Endothelial cell of umbilical vein (primary cell): ENCODE measurements around the gene GADD45G. TPM values are rescaled to one million over a fixed set of nuclear protein-coding genes. Genes with fewer than 3 reads are reported as not detected.

Source experiments
- BruUV-seq: library from RNA; stranded (reverse); fragments of 400-500 nt; replicated peaks from 2 replicates; lab custom pipeline; 2021; lab: Mats Ljungman, UMichigan
- CTCF ChIA-PET: fragments of 300-600, 350-600 bp; sonication (Branson Sonifier 250); formaldehyde crosslinking; loops from one replicate; lab custom pipeline; 2021; ENCODE audit warnings: antibody characterized with exemption, inconsistent platforms; lab: Charles Lee
- POLR2A ChIA-PET: fragments of 300-600, 350-600 bp; sonication (Branson Sonifier 250); formaldehyde crosslinking; loops from one replicate; lab custom pipeline; 2021; ENCODE audit warnings: antibody characterized with exemption, inconsistent platforms; lab: Charles Lee
- DNase-seq: peaks from one replicate; pipeline ENCODE4 v3.0.0-alpha.2; 2011; ENCODE audit warnings: low read depth, low spot score
- FAIRE-seq: peaks from 2 replicates; lab custom pipeline; 2011; peaks lifted over from hg19 to GRCh38; lab: Jason Lieb, UNC
- H2AFZ ChIP-seq: 2 replicates; pipeline ENCODE4 v1.6.0; 2012; ENCODE audit warnings: low read depth, low read length, control low read depth, inconsistent platforms
- H3K27ac ChIP-seq: 2 replicates; pipeline ENCODE4 v1.5.1; 2011; ENCODE audit warnings: low read depth, mild to moderate bottlenecking, control low read depth, low read length, moderate library complexity; ENCODE audit not compliant: insufficient read depth
- H3K27me3 ChIP-seq, 2 experiments: 2 replicates each; pipeline versions ENCODE4 v1.6.0 to v1.6.1; 2011; ENCODE audit warnings: low read length in 2 of 2, mixed read lengths in 1 of 2; ENCODE audit not compliant: control insufficient read depth in 2 of 2, insufficient read depth in 2 of 2
- H3K36me3 ChIP-seq, 2 experiments: 2 replicates in 1 of 2; 3 replicates in 1 of 2; pipeline ENCODE4 v1.5.1; 2011; ENCODE audit warnings: low read length in 2 of 2, mild to moderate bottlenecking in 1 of 2, moderate library complexity in 1 of 2; ENCODE audit not compliant: control insufficient read depth in 2 of 2, insufficient read depth in 2 of 2; ENCODE audit errors: extremely low read depth in 1 of 2
- H3K4me1 ChIP-seq: 3 replicates; pipeline ENCODE4 v1.5.1; 2011; ENCODE audit warnings: mild to moderate bottlenecking, low read length; ENCODE audit not compliant: control insufficient read depth, insufficient read depth; ENCODE audit errors: extremely low read depth
- H3K4me2 ChIP-seq: 2 replicates; pipeline ENCODE4 v1.6.1; 2011; ENCODE audit warnings: low read length, control low read depth, mixed read lengths; ENCODE audit not compliant: insufficient read depth
- H3K4me3 ChIP-seq, 3 experiments: fragments of 200-600 bp in 1 of 3; sonication (generic), shearing (Covaris generic) in 1 of 3; replicated peaks in 1 of 3; 2 replicates each; pipeline ENCODE4 v1.5.1; 2011 to 2016; ENCODE audit warnings: control low read depth in 3 of 3, low read length in 3 of 3, mild to moderate bottlenecking in 2 of 3, inconsistent platforms in 1 of 3, low read depth in 1 of 3, moderate library complexity in 1 of 3; ENCODE audit not compliant: insufficient read depth in 1 of 3
- H3K79me2 ChIP-seq: 2 replicates; pipeline ENCODE4 v1.6.0; 2012; ENCODE audit warnings: low read length, inconsistent platforms; ENCODE audit not compliant: control insufficient read depth, insufficient read depth
- H3K9ac ChIP-seq: replicated peaks from 2 replicates; pipeline ENCODE3; 2011; ENCODE audit warnings: low read length, control low read depth; ENCODE audit not compliant: insufficient read depth; ENCODE audit errors: extremely low read depth
- H3K9me1 ChIP-seq: replicated peaks from 3 replicates; pipeline ENCODE4 v1.6.0; 2011; ENCODE audit warnings: mild to moderate bottlenecking, low read length; ENCODE audit not compliant: control insufficient read depth, insufficient read depth; ENCODE audit errors: extremely low read depth
- H3K9me3 ChIP-seq: replicated peaks from 2 replicates; pipeline ENCODE4 v1.5.1; 2012; ENCODE audit warnings: low read length, inconsistent platforms; ENCODE audit not compliant: control insufficient read depth, insufficient read depth
- H4K20me1 ChIP-seq: replicated peaks from 2 replicates; pipeline ENCODE3; 2011; ENCODE audit warnings: mild to moderate bottlenecking, low read length; ENCODE audit not compliant: control insufficient read depth, insufficient read depth; ENCODE audit errors: extremely low read depth
- CTCF ChIP-seq, 2 donors: IDR thresholded peaks; 1 replicate in 1 of 2; 2 replicates in 1 of 2; pipeline ENCODE4 v1.5.1; 2011; ENCODE audit warnings: low read length in 2 of 2, mild to moderate bottlenecking in 2 of 2, moderate library complexity in 2 of 2, control low read depth in 1 of 2, inconsistent platforms in 1 of 2, low read depth in 1 of 2; ENCODE audit not compliant: insufficient read depth in 1 of 2; ENCODE audit errors: extremely low read depth in 1 of 2
- EZH2 ChIP-seq: IDR thresholded peaks from 2 replicates; pipeline ENCODE4 v1.6.1; 2012; ENCODE audit warnings: borderline replicate concordance, low read depth, mild to moderate bottlenecking, moderate library complexity, low read length, inconsistent platforms; ENCODE audit not compliant: severe bottlenecking
- FOS ChIP-seq: IDR thresholded peaks from 2 replicates; pipeline ENCODE4 v1.6.1; 2011; ENCODE audit warnings: mild to moderate bottlenecking, low read length, moderate library complexity, borderline replicate concordance; ENCODE audit not compliant: insufficient read depth
- GATA2 ChIP-seq: IDR thresholded peaks from 2 replicates; pipeline ENCODE4 v1.7.0; 2011; ENCODE audit warnings: low read depth, mild to moderate bottlenecking, moderate library complexity, mixed read lengths, low read length; ENCODE audit not compliant: insufficient read length, insufficient read depth
- JUN ChIP-seq: IDR thresholded peaks from 2 replicates; pipeline ENCODE4 v1.6.1; 2011; ENCODE audit warnings: borderline replicate concordance, low read depth; ENCODE audit not compliant: insufficient read length, insufficient read depth
- MAX ChIP-seq: IDR thresholded peaks from 2 replicates; pipeline ENCODE4 v1.6.1; 2011; ENCODE audit not compliant: insufficient read depth, insufficient read length
- MYC ChIP-seq: IDR thresholded peaks from one replicate; pipeline ENCODE4 v1.6.1; 2011; ENCODE audit warnings: mild to moderate bottlenecking, low read depth, low read length
- POLR2A ChIP-seq: IDR thresholded peaks from 2 replicates; pipeline ENCODE4 v1.6.1; 2012; ENCODE audit warnings: low read depth, mild to moderate bottlenecking, control low read depth, low read length
- POLR2AphosphoS5 ChIP-seq: IDR thresholded peaks from 2 replicates; pipeline ENCODE4 v1.6.1; 2012; ENCODE audit warnings: low read depth, mild to moderate bottlenecking, control low read depth, low read length, moderate library complexity; ENCODE audit not compliant: insufficient read depth
- dilution Hi-C: fragments of 300-500 bp; cut with MboI; formaldehyde crosslinking; loops from one replicate; pipeline ENCODE4 v1.15.0; 2019; ENCODE audit warnings: low sequenced_read_pairs; ENCODE audit not compliant: extremely low pct_ligation_motif_present
- intact Hi-C: fragments of 100-400 bp; cut with micrococcal nuclease; formaldehyde crosslinking; loops from one replicate; pipeline ENCODE4 v1.10.0; 2022
- polyA plus RNA-seq, 4 experiments: library from polyadenylated mRNA; depleted of rRNA in 3 of 4; stranded (reverse) in 3 of 4; unstranded in 1 of 4; fragments of >200 nt; gene quantifications; 2 replicates each; pipeline versions ENCODE4 v1.2.1 to v1.2.3, GENCODE V29; 2011 to 2012; ENCODE audit warnings: missing spikeins in 1 of 4
- total RNA-seq: library from RNA; stranded (reverse); gene quantifications from 2 replicates; pipeline ENCODE4 v1.2.3, GENCODE V29; 2021

The GADD45G gene
- total and polyA plus RNA-seq, 2 donors (not counting 3 experiments of a cell fraction or from before 2014, with no cell fraction given): 0.44 to 0.64 TPM

- no TSS peak for BruUV-seq
- H3K9me3 ChIP-seq: no peaks in the 10 kb centered on the region
- H3K4me1 ChIP-seq: no peaks in the 10 kb centered on the region
- no peak overlapping the region for H2AFZ ChIP-seq
- no peak overlapping the region for H3K27ac ChIP-seq
- FAIRE-seq: peak; percentile 18
- no peak overlapping the region for H3K4me2 ChIP-seq
- peaks cover 0 to 14% of the 10 kb centered on the region in 2 experiments for H3K27me3 ChIP-seq
- H3K36me3 ChIP-seq: no peaks in the 10 kb centered on the region
- H4K20me1 ChIP-seq: no peaks in the 10 kb centered on the region
- no peak overlapping the region for H3K9ac ChIP-seq
- H3K4me3 ChIP-seq: no peak overlapping the region
- CTCF ChIA-PET: interaction anchor here (0.9 to 2.7 kb wide), 6 partner anchors 9 to 39 kb away, joined by 3 to 25 read pairs (median 4); no protein-coding TSS in a partner anchor
- TF ChIP-seq POLR2A (no peak), POLR2AphosphoS5 (no peak), EZH2 (no peak), MYC (no peak), CTCF (IDR thresholded peaks at IDR 0.05; ENCODE audit: extremely low read depth in 1 of 2, insufficient read depth in 1 of 2, low read depth in 1 of 2, low read length in 2 of 2) (peak in 1 of 2 donors; percentile 42), FOS (no peak)
- POLR2A ChIA-PET: no interaction called here
- dilution Hi-C loops: no loop called here
- no peaks in the 10 kb centered on the region for H3K79me2 ChIP-seq
- no peaks in the 10 kb centered on the region for H3K9me1 ChIP-seq
- intact Hi-C loops: no loop called here
- peak; percentile 12 for DNase-seq
Observed at GRCh38 chr9:89564346-89564878, 40.4 kb upstream of the GADD45G start.

GRCh38 chr9:89567649-89568048 lies 37.2 kb upstream of the GADD45G start:
- Histone ChIP-seq H3K27ac (no peak overlapping the region), H3K4me2 (no peak overlapping the region), H3K9me1 (no peaks in the 10 kb centered on the region), H4K20me1 (no peaks in the 10 kb centered on the region), H3K4me3 (no peak overlapping the region), H3K4me1 (no peaks in the 10 kb centered on the region), H3K9ac (no peak overlapping the region), H2AFZ (no peak overlapping the region), H3K9me3 (no peaks in the 10 kb centered on the region), H3K79me2 (no peaks in the 10 kb centered on the region), H3K36me3 (no peaks in the 10 kb centered on the region), H3K27me3 (peaks cover 5 to 18% of the 10 kb centered on the region in 2 experiments)
- FAIRE-seq (no peak), DNase-seq (no peak)
- dilution Hi-C loops: no loop called here
- intact Hi-C loops: no loop called here
- ChIA-PET POLR2A (no interaction called here), CTCF (no interaction called here)
- TF ChIP-seq MYC: no peak
- TF ChIP-seq JUN: no peak
- TF ChIP-seq CTCF (IDR thresholded peaks at IDR 0.05; ENCODE audit: extremely low read depth in 1 of 2, insufficient read depth in 1 of 2, low read depth in 1 of 2, low read length in 2 of 2): no peak
- no peak for TF ChIP-seq GATA2
- no peak for TF ChIP-seq POLR2AphosphoS5
- no peak for TF ChIP-seq POLR2A
- no peak for TF ChIP-seq FOS
- TF ChIP-seq MAX: no peak
- TF ChIP-seq EZH2: no peak
- BruUV-seq: no TSS peak
